Mesendoderm (in vitro differentiated cells): ENCODE data around the gene TOMT.

Experiments used
- small RNA-seq: library from polyadenylated mRNA; stranded (forward); fragments of <200 nt; extraction: miRNeasy Mini kit (QIAGEN cat#:217004); gene quantifications from one replicate; pipeline ENCODE3, GENCODE V24; 2013; ENCODE audit not compliant: insufficient read depth

Gene TOMT

Small RNA genes lying within 50 kb of the gene (small RNA-seq; reads per million reads assigned to genes)
- 0.54 reads per million for gene MIR3165
